ENCODE measurements around the gene TSGA10.
"Not testable (repeated sequence)": the region's sequence is repeated elsewhere in the genome, so short reads cannot be mapped to it uniquely, and the experiment has no call there.

Gene TSGA10

GRCh38 chr2:99150706-99151105, 4.0 kb downstream of the TSGA10 start:
- no peaks in the 10 kb centered on the region for H3K9me3 ChIP-seq (ENCODE audit: insufficient read depth, low read depth, low read length)
- WGBS = 100% methylated on average over 1 of the region's 1 CpG
- H3K27ac ChIP-seq (ENCODE audit: low read depth, low read length) = no peak overlapping the region
- H3K4me1 ChIP-seq (ENCODE audit: insufficient read depth, low read length) = peaks cover 3% of the 10 kb centered on the region; the same call in 1 of the 2 replicates
- no peaks in the 10 kb centered on the region for H3K27me3 ChIP-seq (ENCODE audit: insufficient read depth, low read length)
- no peak overlapping the region for H3K9ac ChIP-seq (ENCODE audit: low read depth, low read length)
- H3K36me3 ChIP-seq (ENCODE audit: insufficient read depth, low read length) = no peaks in the 10 kb centered on the region
- no peak overlapping the region for H3K4me3 ChIP-seq (ENCODE audit: low read length)

- Histone ChIP-seq H3K27me3 (ENCODE audit: insufficient read depth, low read length) (peaks cover 11% of the 10 kb centered on the region; the same call in 1 of the 2 replicates), H3K9me3 (ENCODE audit: insufficient read depth, low read depth, low read length) (no peaks in the 10 kb centered on the region), H3K4me1 (ENCODE audit: insufficient read depth, low read length) (peaks cover 11% of the 10 kb centered on the region), H3K9ac (ENCODE audit: low read depth, low read length) (peak within 1 kb of the TSS; percentile 75), H3K4me3 (ENCODE audit: low read length) (peak within 1 kb of the TSS; percentile 88), H3K36me3 (ENCODE audit: insufficient read depth, low read length) (no peaks in the 10 kb centered on the region), H3K27ac (ENCODE audit: low read depth, low read length) (peak within 1 kb of the TSS; percentile 96)
- under 1% methylated on average over 84 of the region's 84 CpGs for WGBS
These were observed 13.3 kb downstream of the TSGA10 start, which contains the start of gene C2orf15 for GRCh38 chr2:99141110-99142108. Gene C2orf15, plus strand, starts transcription at chr2:99141707. Its CDS starts 8,852 bp downstream, at chr2:99150559.

- Histone ChIP-seq H3K4me3 (ENCODE audit: low read length) (peak overlapping the region; percentile 88), H3K9me3 (ENCODE audit: insufficient read depth, low read depth, low read length) (no peaks in the 10 kb centered on the region), H3K27me3 (ENCODE audit: insufficient read depth, low read length) (peaks cover 11% of the 10 kb centered on the region; the same call in 1 of the 2 replicates), H3K36me3 (ENCODE audit: insufficient read depth, low read length) (no peaks in the 10 kb centered on the region), H3K9ac (ENCODE audit: low read depth, low read length) (peak overlapping the region; percentile 66), H3K4me1 (ENCODE audit: insufficient read depth, low read length) (peaks cover 11% of the 10 kb centered on the region), H3K27ac (ENCODE audit: low read depth, low read length) (peak overlapping the region; percentile 96; the same call in 1 of the 2 replicates)
- under 1% methylated on average over 21 of the region's 21 CpGs for WGBS
These were observed 14.0 kb downstream of the TSGA10 start for GRCh38 chr2:99140860-99141109.

GRCh38 chr2:99140056-99140859, 14.5 kb downstream of the TSGA10 start:
- Histone ChIP-seq H3K4me3 (ENCODE audit: low read length) (peak overlapping the region; percentile 88), H3K4me1 (ENCODE audit: insufficient read depth, low read length) (peaks cover 11% of the 10 kb centered on the region), H3K27ac (ENCODE audit: low read depth, low read length) (peak overlapping the region; percentile 96; the same call in 1 of the 2 replicates), H3K27me3 (ENCODE audit: insufficient read depth, low read length) (peaks cover 11% of the 10 kb centered on the region; the same call in 1 of the 2 replicates), H3K36me3 (ENCODE audit: insufficient read depth, low read length) (no peaks in the 10 kb centered on the region), H3K9me3 (ENCODE audit: insufficient read depth, low read depth, low read length) (no peaks in the 10 kb centered on the region), H3K9ac (ENCODE audit: low read depth, low read length) (peak overlapping the region; percentile 66)
- 30% methylated on average over 17 of the region's 17 CpGs for WGBS

GRCh38 chr2:99139003-99139402, 15.7 kb downstream of the TSGA10 start:
- Histone ChIP-seq H3K9me3 (ENCODE audit: insufficient read depth, low read depth, low read length) (no peaks in the 10 kb centered on the region), H3K4me3 (ENCODE audit: low read length) (no peak overlapping the region), H3K9ac (ENCODE audit: low read depth, low read length) (no peak overlapping the region), H3K4me1 (ENCODE audit: insufficient read depth, low read length) (peaks cover 11% of the 10 kb centered on the region), H3K36me3 (ENCODE audit: insufficient read depth, low read length) (no peaks in the 10 kb centered on the region), H3K27ac (ENCODE audit: low read depth, low read length) (no peak overlapping the region), H3K27me3 (ENCODE audit: insufficient read depth, low read length) (peaks cover 11% of the 10 kb centered on the region; the same call in 1 of the 2 replicates)
- WGBS = 94% methylated on average over 4 of the region's 4 CpGs

- H3K27me3 ChIP-seq (ENCODE audit: insufficient read depth, low read length) = not testable (repeated sequence)
- WGBS = 93% methylated on average over 2 of the region's 2 CpGs
These were observed 19.6 kb downstream of the TSGA10 start for GRCh38 chr2:99135044-99135556.

GRCh38 chr2:99127981-99128380, 26.8 kb downstream of the TSGA10 start:
- Histone ChIP-seq H3K27ac (ENCODE audit: low read depth, low read length) (no peak overlapping the region), H3K36me3 (ENCODE audit: insufficient read depth, low read length) (peaks cover 13% of the 10 kb centered on the region), H3K9ac (ENCODE audit: low read depth, low read length) (no peak overlapping the region), H3K4me1 (ENCODE audit: insufficient read depth, low read length) (no peaks in the 10 kb centered on the region), H3K4me3 (ENCODE audit: low read length) (no peak overlapping the region), H3K9me3 (ENCODE audit: insufficient read depth, low read depth, low read length) (peaks cover 11% of the 10 kb centered on the region), H3K27me3 (ENCODE audit: insufficient read depth, low read length) (no peaks in the 10 kb centered on the region)
- 96% methylated on average over 2 of the region's 2 CpGs for WGBS

More at GRCh38 chr2:99135044-99135556, 19.6 kb downstream of the TSGA10 start:
- not testable (repeated sequence) for H3K4me3 ChIP-seq (ENCODE audit: low read length); H3K27ac ChIP-seq (ENCODE audit: low read depth, low read length); H3K9me3 ChIP-seq (ENCODE audit: insufficient read depth, low read depth, low read length); H3K4me1 ChIP-seq (ENCODE audit: insufficient read depth, low read length); H3K36me3 ChIP-seq (ENCODE audit: insufficient read depth, low read length); H3K9ac ChIP-seq (ENCODE audit: low read depth, low read length)

- no peak overlapping the region for H3K9ac ChIP-seq (ENCODE audit: low read depth, low read length)
- no peak overlapping the region for H3K27ac ChIP-seq (ENCODE audit: low read depth, low read length)
- no peaks in the 10 kb centered on the region for H3K36me3 ChIP-seq (ENCODE audit: insufficient read depth, low read length)
- H3K9me3 ChIP-seq (ENCODE audit: insufficient read depth, low read depth, low read length) = no peaks in the 10 kb centered on the region
- 84% methylated on average over 4 of the region's 4 CpGs for WGBS
- H3K27me3 ChIP-seq (ENCODE audit: insufficient read depth, low read length) = no peaks in the 10 kb centered on the region
- H3K4me3 ChIP-seq (ENCODE audit: low read length) = no peak overlapping the region
- H3K4me1 ChIP-seq (ENCODE audit: insufficient read depth, low read length) = no peaks in the 10 kb centered on the region
These were observed 42.1 kb downstream of the TSGA10 start for GRCh38 chr2:99112617-99113016.

- no peaks in the 10 kb centered on the region for H3K9me3 ChIP-seq (ENCODE audit: insufficient read depth, low read depth, low read length)
- no peaks in the 10 kb centered on the region for H3K4me1 ChIP-seq (ENCODE audit: insufficient read depth, low read length)
- H3K27me3 ChIP-seq (ENCODE audit: insufficient read depth, low read length) = no peaks in the 10 kb centered on the region
- no peaks in the 10 kb centered on the region for H3K36me3 ChIP-seq (ENCODE audit: insufficient read depth, low read length)
- no peak overlapping the region for H3K27ac ChIP-seq (ENCODE audit: low read depth, low read length)
- no CpG with 5 or more reads among the region's 1 CpG for WGBS
- H3K4me3 ChIP-seq (ENCODE audit: low read length) = no peak overlapping the region
- H3K9ac ChIP-seq (ENCODE audit: low read depth, low read length) = no peak overlapping the region
These were observed 42.8 kb downstream of the TSGA10 start for GRCh38 chr2:99111945-99112344.

- Histone ChIP-seq H3K9ac (ENCODE audit: low read depth, low read length) (no peak overlapping the region), H3K4me1 (ENCODE audit: insufficient read depth, low read length) (no peaks in the 10 kb centered on the region), H3K4me3 (ENCODE audit: low read length) (no peak overlapping the region), H3K27me3 (ENCODE audit: insufficient read depth, low read length) (no peaks in the 10 kb centered on the region), H3K9me3 (ENCODE audit: insufficient read depth, low read depth, low read length) (no peaks in the 10 kb centered on the region), H3K36me3 (ENCODE audit: insufficient read depth, low read length) (no peaks in the 10 kb centered on the region), H3K27ac (ENCODE audit: low read depth, low read length) (no peak overlapping the region)
- no CpG with 5 or more reads among the region's 2 CpGs for WGBS
These were observed 43.5 kb downstream of the TSGA10 start for GRCh38 chr2:99111236-99111635.

- Histone ChIP-seq H3K9me3 (ENCODE audit: insufficient read depth, low read depth, low read length) (no peaks in the 10 kb centered on the region), H3K27me3 (ENCODE audit: insufficient read depth, low read length) (no peaks in the 10 kb centered on the region), H3K4me1 (ENCODE audit: insufficient read depth, low read length) (no peaks in the 10 kb centered on the region), H3K36me3 (ENCODE audit: insufficient read depth, low read length) (no peaks in the 10 kb centered on the region), H3K27ac (ENCODE audit: low read depth, low read length) (no peak overlapping the region), H3K9ac (ENCODE audit: low read depth, low read length) (no peak overlapping the region), H3K4me3 (ENCODE audit: low read length) (no peak overlapping the region)
- WGBS = 86% methylated on average over 2 of the region's 2 CpGs
These were observed 47.8 kb downstream of the TSGA10 start for GRCh38 chr2:99106913-99107312.
